ENCODE results near the gene TELO2. TPM values are rescaled to one million over a fixed set of nuclear protein-coding genes. Genes with fewer than 3 reads are reported as not detected.

Gene TELO2
- total and polyA plus RNA-seq, 2 donors (not counting 1 experiment from before 2014, with no cell fraction given), result 6.3 to 10.9 TPM

- Histone ChIP-seq H3K27me3 (ENCODE audit: control insufficient read depth, insufficient read depth, low read length) (no peaks in the 10 kb centered on the region), H3K4me1 (ENCODE audit: control insufficient read depth, extremely low read depth, insufficient read depth, low read length) (peaks cover 32% of the 10 kb centered on the region), H3K27ac (ENCODE audit: insufficient read depth, low read length) (peak overlapping the region; percentile 18), H3K79me2 (ENCODE audit: control insufficient read depth, insufficient read depth, low read length) (peaks cover 35% of the 10 kb centered on the region), H2AFZ (ENCODE audit: low read length) (no peak overlapping the region), H4K20me1 (ENCODE audit: control insufficient read depth, extremely low read depth, insufficient read depth, low read length) (no peaks in the 10 kb centered on the region), H3K4me3 (replicated peaks in 1 of 4; ENCODE audit: control extremely low read depth in 1 of 4, insufficient read depth in 1 of 4, low read depth in 3 of 4, low read length in 4 of 4) (peak overlapping the region in 3 of 4 experiments; percentile 50 to 64 (median 52)), H3K36me3 (ENCODE audit: control insufficient read depth, insufficient read depth, low read length) (peaks cover 19% of the 10 kb centered on the region), H3K9me3 (ENCODE audit: control insufficient read depth, insufficient read depth, low read depth, low read length) (no peaks in the 10 kb centered on the region), H3K4me2 (ENCODE audit: extremely low read depth, insufficient read depth, low read length) (peak overlapping the region; percentile 98), H3K9ac (ENCODE audit: insufficient read depth, low read length) (peak overlapping the region; percentile 27)
- DNase-seq (ENCODE audit: low read depth in 2 of 2), result peak in 1 of 2 donors; percentile 6
- TF ChIP-seq EZH2 (IDR thresholded peaks at IDR 0.05; ENCODE audit: low read length, missing control alignments) (no peak), CTCF (conservative IDR thresholded peaks at IDR 0.05 in 1 of 2, IDR thresholded peaks at IDR 0.05 in 1 of 2; ENCODE audit: low read depth in 1 of 2, low read length in 2 of 2) (no peak)
Measured at GRCh38 chr16:1535391-1536291, 42.5 kb downstream of the TELO2 start.

GRCh38 chr16:1536601-1537000 lies 43.4 kb downstream of the TELO2 start:
- Histone ChIP-seq H3K9ac (ENCODE audit: insufficient read depth, low read length) (no peak overlapping the region), H2AFZ (ENCODE audit: low read length) (no peak overlapping the region), H3K4me3 (replicated peaks in 1 of 4; ENCODE audit: control extremely low read depth in 1 of 4, insufficient read depth in 1 of 4, low read depth in 3 of 4, low read length in 4 of 4) (no peak overlapping the region), H3K27ac (ENCODE audit: insufficient read depth, low read length) (no peak overlapping the region), H3K27me3 (ENCODE audit: control insufficient read depth, insufficient read depth, low read length) (no peaks in the 10 kb centered on the region), H3K36me3 (ENCODE audit: control insufficient read depth, insufficient read depth, low read length) (peaks cover 19% of the 10 kb centered on the region), H3K79me2 (ENCODE audit: control insufficient read depth, insufficient read depth, low read length) (peaks cover 35% of the 10 kb centered on the region), H4K20me1 (ENCODE audit: control insufficient read depth, extremely low read depth, insufficient read depth, low read length) (no peaks in the 10 kb centered on the region), H3K4me1 (ENCODE audit: control insufficient read depth, extremely low read depth, insufficient read depth, low read length) (peaks cover 24% of the 10 kb centered on the region), H3K9me3 (ENCODE audit: control insufficient read depth, insufficient read depth, low read depth, low read length) (no peaks in the 10 kb centered on the region), H3K4me2 (ENCODE audit: extremely low read depth, insufficient read depth, low read length) (peak overlapping the region; percentile 98)
- TF ChIP-seq CTCF (conservative IDR thresholded peaks at IDR 0.05 in 1 of 2, IDR thresholded peaks at IDR 0.05 in 1 of 2; ENCODE audit: low read depth in 1 of 2, low read length in 2 of 2), result no peak
- TF ChIP-seq EZH2 (IDR thresholded peaks at IDR 0.05; ENCODE audit: low read length, missing control alignments), result no peak
- DNase-seq (ENCODE audit: low read depth in 2 of 2), result no peak

GRCh38 chr16:1537138-1537577 lies 44.0 kb downstream of the TELO2 start:
- H3K4me3 ChIP-seq (replicated peaks in 1 of 4; ENCODE audit: control extremely low read depth in 1 of 4, insufficient read depth in 1 of 4, low read depth in 3 of 4, low read length in 4 of 4), result no peak overlapping the region
- peak overlapping the region; percentile 4 for H3K27ac ChIP-seq (ENCODE audit: insufficient read depth, low read length)
- H3K79me2 ChIP-seq (ENCODE audit: control insufficient read depth, insufficient read depth, low read length), result peaks cover 35% of the 10 kb centered on the region
- no peak overlapping the region for H3K4me2 ChIP-seq (ENCODE audit: extremely low read depth, insufficient read depth, low read length)
- H3K9ac ChIP-seq (ENCODE audit: insufficient read depth, low read length), result peak overlapping the region; percentile 21
- peaks cover 19% of the 10 kb centered on the region for H3K36me3 ChIP-seq (ENCODE audit: control insufficient read depth, insufficient read depth, low read length)
- TF ChIP-seq CTCF (conservative IDR thresholded peaks at IDR 0.05 in 1 of 2, IDR thresholded peaks at IDR 0.05 in 1 of 2; ENCODE audit: low read depth in 1 of 2, low read length in 2 of 2) (no peak), EZH2 (IDR thresholded peaks at IDR 0.05; ENCODE audit: low read length, missing control alignments) (no peak)
- no peak overlapping the region for H2AFZ ChIP-seq (ENCODE audit: low read length)
- no peaks in the 10 kb centered on the region for H3K27me3 ChIP-seq (ENCODE audit: control insufficient read depth, insufficient read depth, low read length)
- H4K20me1 ChIP-seq (ENCODE audit: control insufficient read depth, extremely low read depth, insufficient read depth, low read length), result no peaks in the 10 kb centered on the region
- H3K9me3 ChIP-seq (ENCODE audit: control insufficient read depth, insufficient read depth, low read depth, low read length), result no peaks in the 10 kb centered on the region
- DNase-seq (ENCODE audit: low read depth in 2 of 2), result no peak
- peaks cover 21% of the 10 kb centered on the region for H3K4me1 ChIP-seq (ENCODE audit: control insufficient read depth, extremely low read depth, insufficient read depth, low read length)
